B cell (primary cell): ENCODE measurements around the gene HOXA3. TPM values are rescaled to one million over a fixed set of nuclear protein-coding genes. Genes with fewer than 3 reads are reported as not detected.

Source experiments
- ATAC-seq: fragments of 200-7000 bp; cut with Tn5 transposase; one replicate; pipeline ENCODE4 v1.10.0; 2021; ENCODE audit warnings: low read depth, mild to moderate bottlenecking, moderate number of reproducible peaks, moderate library complexity
- CTCF ChIA-PET: fragments of 350-600 bp; sonication (Branson Sonifier 250); formaldehyde crosslinking; loops from one replicate; lab custom pipeline; 2021; ENCODE audit warnings: antibody characterized with exemption, inconsistent platforms; lab: Charles Lee
- POLR2A ChIA-PET: fragments of 350-600 bp; sonication (Branson Sonifier 250); formaldehyde crosslinking; loops from one replicate; lab custom pipeline; 2021; ENCODE audit warnings: antibody characterized with exemption; lab: Charles Lee
- DNase-seq: peaks from one replicate; pipeline ENCODE4 v3.0.0; 2013
- H2AFZ ChIP-seq: 2 replicates; pipeline ENCODE4 v1.6.1; 2012; ENCODE audit warnings: mild to moderate bottlenecking, low read depth, low read length; ENCODE audit not compliant: insufficient read depth, poor library complexity, severe bottlenecking
- H3K27ac ChIP-seq, 2 donors: 1 replicate in 1 of 2; 2 replicates in 1 of 2; pipeline ENCODE4 v1.5.1; 2012 to 2013; ENCODE audit warnings: low read length in 2 of 2, mild to moderate bottlenecking in 2 of 2, moderate library complexity in 1 of 2
- H3K27me3 ChIP-seq, 4 experiments: fragments of 200-600 bp in 1 of 4; sonication (generic) in 1 of 4; replicated peaks in 1 of 4; 1 replicate in 2 of 4; 2 replicates in 2 of 4; pipeline versions ENCODE4 v1.6.1 to v1.7.0; 2013 to 2016; ENCODE audit warnings: low read length in 3 of 4, mild to moderate bottlenecking in 2 of 4, mixed read lengths in 1 of 4, moderate library complexity in 1 of 4; ENCODE audit not compliant: insufficient read depth in 4 of 4, control insufficient read depth in 3 of 4; ENCODE audit errors: control extremely low read depth in 1 of 4
- H3K36me3 ChIP-seq, 2 experiments: replicated peaks in 1 of 2; 1 replicate in 1 of 2; 2 replicates in 1 of 2; pipeline versions ENCODE4 v1.6.1 to v1.7.1; 2013; ENCODE audit warnings: low read length in 1 of 2; ENCODE audit not compliant: insufficient read depth in 2 of 2, control insufficient read depth in 1 of 2; ENCODE audit errors: control extremely low read depth in 1 of 2, extremely low read depth in 1 of 2
- H3K4me1 ChIP-seq, 2 donors: fragments of 200-600 bp in 1 of 2; sonication (generic) in 1 of 2; 1 replicate in 1 of 2; 2 replicates in 1 of 2; pipeline versions ENCODE4 v1.5.1 to v1.6.1; 2013 to 2017; ENCODE audit warnings: low read length in 2 of 2; ENCODE audit not compliant: control insufficient read depth in 2 of 2, insufficient read depth in 2 of 2
- H3K4me2 ChIP-seq: replicated peaks from 2 replicates; pipeline ENCODE3; 2012; ENCODE audit warnings: mild to moderate bottlenecking, low read depth, low read length; ENCODE audit not compliant: poor library complexity, severe bottlenecking
- H3K4me3 ChIP-seq, 5 experiments: fragments of 200-600 bp in 1 of 5; sonication (generic) in 1 of 5; 1 replicate in 3 of 5; 2 replicates in 2 of 5; pipeline versions ENCODE4 v1.5.1 to v1.7.0; 2011 to 2016; ENCODE audit warnings: low read length in 4 of 5, mild to moderate bottlenecking in 4 of 5, low read depth in 2 of 5, control low read depth in 1 of 5, moderate library complexity in 1 of 5; ENCODE audit not compliant: insufficient read depth in 1 of 5; ENCODE audit errors: control extremely low read depth in 1 of 5, extremely low read depth in 1 of 5
- H3K79me2 ChIP-seq: fragments of 200-600 bp; sonication (generic); one replicate; pipeline ENCODE4 v1.6.0; 2016; ENCODE audit warnings: low read length; ENCODE audit not compliant: control insufficient read depth, insufficient read depth
- H3K9ac ChIP-seq: fragments of 200-600 bp; sonication (generic); 2 replicates; pipeline ENCODE4 v1.6.1; 2017; ENCODE audit warnings: mild to moderate bottlenecking, low read length, moderate library complexity
- H3K9me3 ChIP-seq, 3 donors: one replicate each; pipeline versions ENCODE4 v1.6.1 to v1.7.1; 2013; ENCODE audit warnings: low read length in 2 of 3; ENCODE audit not compliant: control insufficient read depth in 2 of 3, insufficient read depth in 1 of 3; ENCODE audit errors: control extremely low read depth in 1 of 3
- H4K20me1 ChIP-seq: 2 replicates; pipeline ENCODE4 v1.6.0; 2012; ENCODE audit warnings: mild to moderate bottlenecking, low read length; ENCODE audit not compliant: insufficient read depth, control insufficient read depth, poor library complexity, severe bottlenecking
- H3K27ac Mint-ChIP-seq: one replicate; pipeline ENCODE4 v1.8.0; 2021; ENCODE audit warnings: mixed read lengths
- H3K27me3 Mint-ChIP-seq: one replicate; pipeline ENCODE4 v1.8.0; 2021; ENCODE audit warnings: mixed read lengths
- H3K4me1 Mint-ChIP-seq: one replicate; pipeline ENCODE4 v1.8.0; 2021; ENCODE audit warnings: mixed read lengths
- H3K4me3 Mint-ChIP-seq: one replicate; pipeline ENCODE4 v1.8.0; 2021; ENCODE audit warnings: mixed read lengths
- H3K9me3 Mint-ChIP-seq: one replicate; pipeline ENCODE4 v1.8.0; 2022; ENCODE audit warnings: mixed read lengths; ENCODE audit not compliant: insufficient read depth
- EZH2 ChIP-seq: IDR thresholded peaks from 2 replicates; pipeline ENCODE4 v1.6.1; 2012; ENCODE audit warnings: borderline replicate concordance, low read depth, mild to moderate bottlenecking, moderate library complexity, low read length; ENCODE audit not compliant: insufficient read depth, poor library complexity, severe bottlenecking
- WGBS: methylation state at CpG from one replicate; pipeline ENCODE4 v1.1.5; 2013; ENCODE audit warnings: missing lambda C conversion rate; ENCODE audit not compliant: insufficient coverage; 5-methylcytosine and 5-hydroxymethylcytosine counted together
- intact Hi-C: fragments of 100-400 bp; cut with micrococcal nuclease; formaldehyde crosslinking; loops from one replicate; pipeline ENCODE4 v1.10.0; 2022
- polyA plus RNA-seq: library from polyadenylated mRNA; depleted of rRNA; stranded (reverse); fragments of >200 nt; gene quantifications from 2 replicates; pipeline ENCODE4 v1.2.3, GENCODE V29; 2012
- total RNA-seq, 2 donors: library from RNA; stranded (reverse); fragments of 120-200 nt in 1 of 2; gene quantifications; 1 replicate in 1 of 2; 2 replicates in 1 of 2; pipeline versions ENCODE4 v1.2.3 to v1.2.4, GENCODE V29; 2013 to 2022
- TF ChIP-seq, protein P1 (sequence below): fragments of 200-600 bp; IDR thresholded peaks from one replicate; pipeline ENCODE4 v1.8.0; 2022; ENCODE audit warnings: antibody characterized with exemption, mild to moderate bottlenecking

The HOXA3 gene
- total and polyA plus RNA-seq, 2 donors (not counting 1 experiment from before 2014, with no cell fraction given), result 0.07 TPM; not detected in 1

DNA sequence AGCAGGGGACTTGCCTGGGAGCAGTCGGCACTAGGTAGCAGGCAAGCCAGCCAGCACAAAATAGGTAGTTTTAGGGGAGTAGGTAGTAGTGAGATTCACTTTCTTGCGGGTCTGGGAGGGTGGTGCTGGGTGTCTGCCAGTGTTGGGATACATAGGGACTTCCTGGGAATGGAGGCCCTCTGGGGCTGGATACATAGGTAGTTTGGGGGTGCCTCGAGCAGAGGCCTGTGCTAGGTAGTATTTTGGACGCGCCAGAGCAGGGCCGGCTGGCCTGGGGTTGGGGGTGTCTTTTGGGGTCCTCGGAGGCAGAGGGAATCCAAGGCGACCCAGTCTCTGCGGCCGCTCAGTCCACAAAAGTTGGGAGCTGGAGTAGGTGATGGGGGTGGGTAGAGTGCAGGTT lies 2.0 kb upstream of the HOXA3 start:
- H3K9me3 ChIP-seq, result peaks cover 0 to 90% (median 18%) of the 10 kb centered on the region in 3 donors
- H3K27ac Mint-ChIP-seq, result peak overlapping the region; percentile 86
- H3K4me3 ChIP-seq, result no peak overlapping the region
- H3K27ac ChIP-seq, result no peak overlapping the region
- WGBS, result 82% methylated on average over 10 of the region's 10 CpGs
- H3K27me3 Mint-ChIP-seq, result peaks cover 75% of the 10 kb centered on the region
- intact Hi-C loops, result loop anchor here (5.0 kb wide), 1 partner anchor 33 kb away; the partner anchor contains the start of gene HOXA11
- peak; percentile 14 for DNase-seq
- CTCF ChIA-PET, result no interaction called here
- POLR2A ChIA-PET, result interaction anchor here (1.1 kb wide), 1 partner anchor 11 kb away, joined by 5 read pairs; the partner anchor contains the start of gene HOXA9
- no peaks in the 10 kb centered on the region for H3K79me2 ChIP-seq
- no peak overlapping the region for H3K4me2 ChIP-seq
- no peaks in the 10 kb centered on the region for H3K36me3 ChIP-seq
- no peak for TF ChIP-seq EZH2
- TF ChIP-seq, protein P1, sequence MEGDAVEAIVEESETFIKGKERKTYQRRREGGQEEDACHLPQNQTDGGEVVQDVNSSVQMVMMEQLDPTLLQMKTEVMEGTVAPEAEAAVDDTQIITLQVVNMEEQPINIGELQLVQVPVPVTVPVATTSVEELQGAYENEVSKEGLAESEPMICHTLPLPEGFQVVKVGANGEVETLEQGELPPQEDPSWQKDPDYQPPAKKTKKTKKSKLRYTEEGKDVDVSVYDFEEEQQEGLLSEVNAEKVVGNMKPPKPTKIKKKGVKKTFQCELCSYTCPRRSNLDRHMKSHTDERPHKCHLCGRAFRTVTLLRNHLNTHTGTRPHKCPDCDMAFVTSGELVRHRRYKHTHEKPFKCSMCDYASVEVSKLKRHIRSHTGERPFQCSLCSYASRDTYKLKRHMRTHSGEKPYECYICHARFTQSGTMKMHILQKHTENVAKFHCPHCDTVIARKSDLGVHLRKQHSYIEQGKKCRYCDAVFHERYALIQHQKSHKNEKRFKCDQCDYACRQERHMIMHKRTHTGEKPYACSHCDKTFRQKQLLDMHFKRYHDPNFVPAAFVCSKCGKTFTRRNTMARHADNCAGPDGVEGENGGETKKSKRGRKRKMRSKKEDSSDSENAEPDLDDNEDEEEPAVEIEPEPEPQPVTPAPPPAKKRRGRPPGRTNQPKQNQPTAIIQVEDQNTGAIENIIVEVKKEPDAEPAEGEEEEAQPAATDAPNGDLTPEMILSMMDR, result no peak
- H3K4me3 Mint-ChIP-seq, result no peak overlapping the region
- H4K20me1 ChIP-seq, result peaks cover 10% of the 10 kb centered on the region
- peaks cover 1 to 98% (median 86%) of the 10 kb centered on the region in 4 experiments for H3K27me3 ChIP-seq
- H2AFZ ChIP-seq, result no peak overlapping the region
- ATAC-seq, result no peak
- H3K9ac ChIP-seq, result no peak overlapping the region
- peaks cover 62 to 74% of the 10 kb centered on the region in 2 donors for H3K4me1 ChIP-seq
- H3K9me3 Mint-ChIP-seq, result no peaks in the 10 kb centered on the region
- peaks cover 41% of the 10 kb centered on the region for H3K4me1 Mint-ChIP-seq

DNA sequence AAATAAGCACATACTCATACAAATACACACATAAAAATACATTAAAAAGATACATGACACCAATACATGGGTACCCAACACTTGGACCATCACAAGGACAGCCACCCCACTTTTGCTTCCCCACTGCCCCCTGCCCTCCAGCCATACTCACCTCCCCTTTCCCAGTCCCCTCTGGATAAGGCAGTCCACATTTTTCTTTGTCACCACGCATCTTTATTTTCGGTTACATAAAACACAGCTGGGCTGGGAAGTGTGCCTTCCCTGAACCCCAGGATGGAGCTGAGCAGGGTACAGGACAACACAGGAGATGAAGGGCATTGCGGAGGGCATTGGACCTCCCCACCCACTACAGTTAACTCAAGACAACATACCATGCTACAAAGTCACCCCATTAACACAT lies 1.1 kb upstream of the HOXA3 start:
- Mint-ChIP-seq H3K4me3 (no peak overlapping the region), H3K27ac (no peak overlapping the region), H3K4me1 (peaks cover 41% of the 10 kb centered on the region), H3K9me3 (no peaks in the 10 kb centered on the region), H3K27me3 (peaks cover 71% of the 10 kb centered on the region)
- peaks cover 0 to 89% (median 18%) of the 10 kb centered on the region in 3 donors for H3K9me3 ChIP-seq
- ChIA-PET CTCF (interaction anchor here (0.7 kb wide), 1 partner anchor 471 kb away, joined by 3 read pairs; no protein-coding TSS in a partner anchor), POLR2A (no interaction called here)
- no peak overlapping the region for H3K27ac ChIP-seq
- no peak for TF ChIP-seq EZH2
- TF ChIP-seq, protein P1, result no peak
- intact Hi-C loops, result loop anchor here (5.0 kb wide), 1 partner anchor 34 kb away; the partner anchor contains the start of gene HOXA11
- H4K20me1 ChIP-seq, result peaks cover 10% of the 10 kb centered on the region
- no peaks in the 10 kb centered on the region for H3K79me2 ChIP-seq
- H3K4me3 ChIP-seq, result no peak overlapping the region
- ATAC-seq, result no peak
- H3K4me2 ChIP-seq, result no peak overlapping the region
- 100% methylated on average over 2 of the region's 3 CpGs for WGBS
- H3K4me1 ChIP-seq, result peaks cover 64 to 73% of the 10 kb centered on the region in 2 donors
- peaks cover 1 to 98% (median 86%) of the 10 kb centered on the region in 4 experiments for H3K27me3 ChIP-seq
- no peaks in the 10 kb centered on the region for H3K36me3 ChIP-seq
- H2AFZ ChIP-seq, result no peak overlapping the region
- H3K9ac ChIP-seq, result no peak overlapping the region
- no peak for DNase-seq
